ENCODE measurements around the gene PLD1. TPM values are rescaled to one million over a fixed set of nuclear protein-coding genes. Genes with fewer than 3 reads are reported as not detected.

The PLD1 gene
- total RNA-seq, 1 donor from 2014 or later: 59.5 TPM

GRCh38 chr3:171684221-171684620 is 126.1 kb downstream of the PLD1 start:
- Histone ChIP-seq H3K4me3 (no peak overlapping the region), H3K36me3 (peaks cover 25% of the 10 kb centered on the region), H3K27ac (replicated peaks) (no peak overlapping the region), H3K4me1 (peaks cover 25% of the 10 kb centered on the region), H3K27me3 (ENCODE audit: low read depth) (no peaks in the 10 kb centered on the region), H3K9me3 (replicated peaks) (no peaks in the 10 kb centered on the region)
- intact Hi-C loops (cut with micrococcal nuclease): no loop called here
- TF ChIP-seq, protein P1, sequence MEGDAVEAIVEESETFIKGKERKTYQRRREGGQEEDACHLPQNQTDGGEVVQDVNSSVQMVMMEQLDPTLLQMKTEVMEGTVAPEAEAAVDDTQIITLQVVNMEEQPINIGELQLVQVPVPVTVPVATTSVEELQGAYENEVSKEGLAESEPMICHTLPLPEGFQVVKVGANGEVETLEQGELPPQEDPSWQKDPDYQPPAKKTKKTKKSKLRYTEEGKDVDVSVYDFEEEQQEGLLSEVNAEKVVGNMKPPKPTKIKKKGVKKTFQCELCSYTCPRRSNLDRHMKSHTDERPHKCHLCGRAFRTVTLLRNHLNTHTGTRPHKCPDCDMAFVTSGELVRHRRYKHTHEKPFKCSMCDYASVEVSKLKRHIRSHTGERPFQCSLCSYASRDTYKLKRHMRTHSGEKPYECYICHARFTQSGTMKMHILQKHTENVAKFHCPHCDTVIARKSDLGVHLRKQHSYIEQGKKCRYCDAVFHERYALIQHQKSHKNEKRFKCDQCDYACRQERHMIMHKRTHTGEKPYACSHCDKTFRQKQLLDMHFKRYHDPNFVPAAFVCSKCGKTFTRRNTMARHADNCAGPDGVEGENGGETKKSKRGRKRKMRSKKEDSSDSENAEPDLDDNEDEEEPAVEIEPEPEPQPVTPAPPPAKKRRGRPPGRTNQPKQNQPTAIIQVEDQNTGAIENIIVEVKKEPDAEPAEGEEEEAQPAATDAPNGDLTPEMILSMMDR (IDR thresholded peaks at IDR 0.05; ENCODE audit: borderline replicate concordance): no peak
- DNase-seq: no peak

DNA sequence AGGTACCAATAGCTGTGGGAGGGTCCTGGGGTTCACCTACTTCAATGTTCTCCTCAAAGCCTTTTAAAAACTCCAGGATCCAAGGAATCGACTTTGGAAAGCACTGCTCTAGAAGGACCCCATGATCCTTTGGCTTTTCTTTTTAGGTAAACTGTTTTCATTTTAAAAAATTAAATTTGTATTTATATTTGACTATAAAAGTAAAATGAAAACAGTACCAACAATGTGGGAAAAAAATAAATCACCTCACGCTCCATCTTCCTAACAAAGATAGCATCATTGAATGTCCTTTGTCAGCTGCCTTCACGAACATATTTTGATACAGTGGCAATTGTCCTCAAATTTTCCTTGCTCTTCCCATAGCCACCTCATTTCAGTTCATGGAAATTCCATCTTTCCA is 127.5 kb downstream of the PLD1 start:
- TF ChIP-seq, protein P1 (IDR thresholded peaks at IDR 0.05; ENCODE audit: borderline replicate concordance): no peak
- Histone ChIP-seq H3K36me3 (peaks cover 25% of the 10 kb centered on the region), H3K27me3 (ENCODE audit: low read depth) (no peaks in the 10 kb centered on the region), H3K4me3 (no peak overlapping the region), H3K9me3 (replicated peaks) (no peaks in the 10 kb centered on the region), H3K4me1 (peaks cover 12% of the 10 kb centered on the region), H3K27ac (replicated peaks) (no peak overlapping the region)
- intact Hi-C loops (cut with micrococcal nuclease): no loop called here
- DNase-seq: no peak

DNA sequence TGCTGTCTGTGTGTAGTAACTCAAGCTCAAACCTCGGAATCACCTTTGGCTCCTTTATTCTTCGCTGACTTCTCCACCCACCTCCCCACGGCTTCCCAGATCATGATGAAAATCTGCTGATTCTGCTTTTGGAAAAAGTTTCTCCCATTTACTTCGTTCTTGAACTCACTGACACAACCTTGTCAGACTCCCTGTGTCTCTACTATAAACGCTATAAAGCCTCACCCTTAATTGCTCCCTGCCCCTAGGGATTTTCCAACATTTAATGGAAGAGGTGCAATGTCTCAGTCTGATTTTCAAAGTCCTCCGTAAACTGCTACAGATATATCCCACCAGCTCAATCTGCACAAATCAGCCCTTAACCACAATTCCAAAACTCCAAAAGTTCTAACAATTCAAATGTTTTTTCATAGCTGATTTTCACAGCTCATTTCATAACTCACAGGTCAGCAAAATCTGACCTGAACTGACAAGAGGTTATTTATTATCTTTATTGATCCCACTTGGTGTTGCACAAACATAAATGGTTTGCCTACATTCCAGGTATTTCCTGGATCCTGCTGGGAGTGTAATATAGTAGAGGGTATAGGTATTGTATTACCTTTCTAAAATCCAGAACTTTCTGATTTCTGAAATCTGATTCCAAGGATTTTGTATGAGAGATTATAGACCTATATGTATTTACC is 129.4 kb downstream of the PLD1 start:
- no peak for DNase-seq
- no peaks in the 10 kb centered on the region for H3K27me3 ChIP-seq (ENCODE audit: low read depth)
- TF ChIP-seq, protein P1 (IDR thresholded peaks at IDR 0.05; ENCODE audit: borderline replicate concordance): no peak
- peaks cover 24% of the 10 kb centered on the region for H3K36me3 ChIP-seq
- peaks cover 16% of the 10 kb centered on the region for H3K4me1 ChIP-seq
- no peaks in the 10 kb centered on the region for H3K9me3 ChIP-seq (replicated peaks)
- H3K4me3 ChIP-seq: no peak overlapping the region
- intact Hi-C loops (cut with micrococcal nuclease): no loop called here
- H3K27ac ChIP-seq (replicated peaks): no peak overlapping the region

- peaks cover 15% of the 10 kb centered on the region for H3K4me1 ChIP-seq
- H3K27me3 ChIP-seq (ENCODE audit: low read depth): no peaks in the 10 kb centered on the region
- DNase-seq: no peak
- TF ChIP-seq, protein P1 (IDR thresholded peaks at IDR 0.05; ENCODE audit: borderline replicate concordance): no peak
- intact Hi-C loops (cut with micrococcal nuclease): no loop called here
- no peak overlapping the region for H3K4me3 ChIP-seq
- H3K36me3 ChIP-seq: peaks cover 18% of the 10 kb centered on the region
- no peaks in the 10 kb centered on the region for H3K9me3 ChIP-seq (replicated peaks)
- H3K27ac ChIP-seq (replicated peaks): no peak overlapping the region
Observed at GRCh38 chr3:171678971-171679492, 131.3 kb downstream of the PLD1 start.

DNA sequence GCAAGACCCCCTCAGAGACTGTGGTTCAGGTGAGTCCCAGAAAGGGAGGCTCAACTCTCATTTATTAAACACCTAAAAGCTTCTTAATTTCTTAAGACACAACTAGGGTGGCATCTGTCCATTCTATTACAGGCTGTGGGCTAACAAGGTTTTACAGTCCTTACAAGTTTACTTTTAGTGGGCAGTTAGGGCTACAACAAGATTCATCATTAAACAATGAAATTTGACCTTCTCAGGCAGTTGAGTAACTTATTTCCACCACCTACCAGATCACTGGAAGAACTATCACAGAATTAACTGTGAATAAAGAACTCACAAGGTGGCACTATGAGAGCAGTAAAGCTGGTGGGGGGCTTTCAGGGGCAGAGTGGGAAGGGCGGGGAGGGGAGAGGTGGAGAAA is 132.6 kb downstream of the PLD1 start:
- peaks cover 25% of the 10 kb centered on the region for H3K4me1 ChIP-seq

More for the DNA sequence above, 132.6 kb downstream of the PLD1 start:
- no peak overlapping the region for H3K4me3 ChIP-seq
- peak overlapping the region; percentile 62 for H3K27ac ChIP-seq (replicated peaks)
- TF ChIP-seq, protein P1 (IDR thresholded peaks at IDR 0.05; ENCODE audit: borderline replicate concordance): no peak
- peaks cover 31% of the 10 kb centered on the region for H3K36me3 ChIP-seq
- no peaks in the 10 kb centered on the region for H3K9me3 ChIP-seq (replicated peaks)
- DNase-seq: no peak
- intact Hi-C loops (cut with micrococcal nuclease): no loop called here
- no peaks in the 10 kb centered on the region for H3K27me3 ChIP-seq (ENCODE audit: low read depth)
